ENCODE data around the gene SFSWAP.

The SFSWAP gene

GRCh38 chr12:131847456-131847855, 136.6 kb downstream of the SFSWAP start:
- TF ChIP-seq POLR2AphosphoS5 (IDR thresholded peaks at IDR 0.05; ENCODE audit: low read depth, low read length) (no peak), POLR2A (IDR thresholded peaks at IDR 0.05; ENCODE audit: low read depth, low read length) (no peak), PAX5 (IDR thresholded peaks at IDR 0.05; ENCODE audit: insufficient read depth, low read length, severe bottlenecking) (no peak), SPI1 (IDR thresholded peaks at IDR 0.05; ENCODE audit: low read depth, low read length) (no peak), TAF1 (IDR thresholded peaks at IDR 0.05; ENCODE audit: low read depth, low read length) (no peak), POU2F2 (IDR thresholded peaks at IDR 0.05; ENCODE audit: low read depth, low read length) (no peak)
- FAIRE-seq, result no peak
- DNase-seq (ENCODE audit: insufficient read length, low spot score), result no peak

GRCh38 chr12:131848753-131849152, 137.9 kb downstream of the SFSWAP start:
- FAIRE-seq, result no peak
- DNase-seq (ENCODE audit: insufficient read length, low spot score), result no peak
- TF ChIP-seq PAX5 (IDR thresholded peaks at IDR 0.05; ENCODE audit: insufficient read depth, low read length, severe bottlenecking) (no peak), POLR2A (IDR thresholded peaks at IDR 0.05; ENCODE audit: low read depth, low read length) (no peak), POLR2AphosphoS5 (IDR thresholded peaks at IDR 0.05; ENCODE audit: low read depth, low read length) (no peak)

Measured in GM12891 (cell line).